ENCODE measurements around the gene FYN. TPM values are rescaled to one million over a fixed set of nuclear protein-coding genes. Genes with fewer than 3 reads are reported as not detected.
"Not testable (repeated sequence)": the region's sequence is repeated elsewhere in the genome, so short reads cannot be mapped to it uniquely, and the experiment has no call there.

Gene FYN
- total RNA-seq, 2 donors from 2014 or later, result 87.0 to 94.7 TPM

- no peak for DNase-seq (ENCODE audit: low spot score)
- intact Hi-C loops (cut with DNase I), result no loop called here
Measured at GRCh38 chr6:111685058-111685457, 188.2 kb downstream of the FYN start.

GRCh38 chr6:111683749-111684267 lies 189.4 kb downstream of the FYN start:
- no peak for DNase-seq (ENCODE audit: low spot score)
- intact Hi-C loops (cut with DNase I), result no loop called here

- intact Hi-C loops (cut with DNase I), result no loop called here
- no peak for DNase-seq (ENCODE audit: low spot score)
Measured at GRCh38 chr6:111683157-111683556, 190.1 kb downstream of the FYN start.

GRCh38 chr6:111681860-111682259 lies 191.4 kb downstream of the FYN start:
- no peak for DNase-seq (ENCODE audit: low spot score)
- intact Hi-C loops (cut with DNase I), result no loop called here

GRCh38 chr6:111680811-111681609 lies 192.2 kb downstream of the FYN start:
- intact Hi-C loops (cut with DNase I); DNase-seq (ENCODE audit: low spot score): not testable (repeated sequence)

GRCh38 chr6:111680015-111680712 lies 193.1 kb downstream of the FYN start:
- intact Hi-C loops (cut with DNase I), result no loop called here
- DNase-seq (ENCODE audit: low spot score), result no peak

GRCh38 chr6:111679126-111679858 lies 194.0 kb downstream of the FYN start:
- intact Hi-C loops (cut with DNase I), result no loop called here
- no peak for DNase-seq (ENCODE audit: low spot score)

- intact Hi-C loops (cut with DNase I), result no loop called here
- DNase-seq (ENCODE audit: low spot score), result no peak
Measured at GRCh38 chr6:111677249-111677990, 195.8 kb downstream of the FYN start.

- DNase-seq (ENCODE audit: low spot score), result no peak
- intact Hi-C loops (cut with DNase I), result no loop called here
Measured at GRCh38 chr6:111676383-111676782, 196.9 kb downstream of the FYN start.

GRCh38 chr6:111674883-111675282 lies 198.4 kb downstream of the FYN start:
- intact Hi-C loops (cut with DNase I), result no loop called here

GRCh38 chr6:111674413-111674812 lies 198.8 kb downstream of the FYN start:
- no peak for DNase-seq (ENCODE audit: low spot score)
- intact Hi-C loops (cut with DNase I), result no loop called here

More at GRCh38 chr6:111674883-111675282, 198.4 kb downstream of the FYN start:
- DNase-seq (ENCODE audit: low spot score), result no peak

- no peak for DNase-seq (ENCODE audit: low spot score)
- intact Hi-C loops (cut with DNase I), result no loop called here
Measured at GRCh38 chr6:111673937-111674336, 199.3 kb downstream of the FYN start.

- intact Hi-C loops (cut with DNase I), result no loop called here
- no peak for DNase-seq (ENCODE audit: low spot score)
Measured at GRCh38 chr6:111673532-111673931, 199.7 kb downstream of the FYN start.

GRCh38 chr6:111672761-111673450 lies 200.3 kb downstream of the FYN start:
- DNase-seq (ENCODE audit: low spot score), result no peak
- intact Hi-C loops (cut with DNase I), result no loop called here

GRCh38 chr6:111669326-111669725 lies 203.9 kb downstream of the FYN start:
- intact Hi-C loops (cut with DNase I), result loop anchor here (1.0 to 10.0 kb wide), 2 partner anchors 14 to 65 kb away; partner anchors contain the start of gene TRAF3IP2 (in 1 of the 2)
- no peak for DNase-seq (ENCODE audit: low spot score)

GRCh38 chr6:111668410-111668809 lies 204.8 kb downstream of the FYN start:
- intact Hi-C loops (cut with DNase I), result loop anchor here in 1 of 2 donors (10.0 kb wide), 1 partner anchor 64 kb away; the partner anchor contains the start of gene TRAF3IP2
- DNase-seq (ENCODE audit: low spot score), result no peak

- intact Hi-C loops (cut with DNase I), result loop anchor here in 1 of 2 donors (10.0 kb wide), 1 partner anchor 63 kb away; the partner anchor contains the start of gene TRAF3IP2
Measured at GRCh38 chr6:111667931-111668330, 205.3 kb downstream of the FYN start.

GRCh38 chr6:111666847-111667246 lies 206.4 kb downstream of the FYN start:
- intact Hi-C loops (cut with DNase I), result loop anchor here in 1 of 2 donors (10.0 kb wide), 1 partner anchor 62 kb away; the partner anchor contains the start of gene TRAF3IP2
- DNase-seq (ENCODE audit: low spot score), result no peak

More at GRCh38 chr6:111667931-111668330, 205.3 kb downstream of the FYN start:
- no peak for DNase-seq (ENCODE audit: low spot score)
